ENCODE data around the gene ANXA2. TPM values are rescaled to one million over a fixed set of nuclear protein-coding genes. Genes with fewer than 3 reads are reported as not detected.

The ANXA2 gene
- polyA plus RNA-seq, 1 of the 3 experiments (the other 2 are of a cell fraction): 4,669 TPM

DNA sequence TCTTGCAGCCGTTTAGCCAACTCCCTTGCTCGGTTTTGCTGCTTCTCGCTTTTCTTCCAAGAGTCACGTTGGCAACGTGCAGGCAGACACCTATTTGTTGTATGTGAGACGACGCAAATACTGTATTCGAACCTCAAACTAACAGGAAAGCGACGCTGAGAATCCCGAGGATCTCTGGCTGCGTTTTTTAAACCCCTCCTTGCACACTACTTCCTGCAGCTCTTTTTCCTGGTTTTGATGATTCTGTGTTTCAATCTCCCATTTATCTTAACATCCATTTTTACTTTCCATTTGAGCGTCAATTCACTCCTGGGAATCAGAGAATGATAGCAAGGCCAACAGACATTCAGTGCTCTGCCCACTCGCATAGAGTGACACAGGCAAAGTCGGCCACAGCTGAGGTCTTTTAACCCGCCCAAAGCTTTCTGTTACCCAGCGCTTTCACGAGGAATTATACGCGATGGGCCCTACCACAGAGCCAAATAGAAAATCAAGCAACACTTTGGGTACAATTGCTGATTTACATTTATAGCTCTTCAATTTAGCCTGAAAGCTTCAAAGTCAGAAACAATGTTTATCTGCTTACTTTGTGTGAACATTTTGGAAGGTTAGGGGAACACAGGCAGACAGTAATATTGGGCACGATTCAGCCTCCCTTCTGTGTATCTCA, 1.6 kb upstream of the ANXA2 start:
- Histone ChIP-seq H3K9me3 (no peaks in the 10 kb centered on the region), H3K9ac (peak overlapping the region; percentile 45), H2AFZ (ENCODE audit: low read depth) (no peak overlapping the region), H3K9me2 (no peaks in the 10 kb centered on the region), H3K4me1 (ENCODE audit: control insufficient read depth in 1 of 2, insufficient read depth in 2 of 2, low read depth in 1 of 2, low read length in 1 of 2) (peaks cover 0 to 56% of the 10 kb centered on the region in 2 experiments; a peak in 3 of 4 replicates), H3K36me3 (replicated peaks in 1 of 2; ENCODE audit: control insufficient read depth in 1 of 2, insufficient read depth in 2 of 2, low read length in 1 of 2) (peaks cover 12 to 25% of the 10 kb centered on the region in 2 experiments), H3K4me2 (peak overlapping the region; percentile 43), H4K20me1 (ENCODE audit: insufficient read depth) (peaks cover 27% of the 10 kb centered on the region), H3K27ac (ENCODE audit: low read depth in 2 of 2, low read length in 1 of 2) (peak overlapping the region; percentile 62 to 99; a peak in 3 of 4 replicates), H3K4me3 (ENCODE audit: low read depth in 2 of 2, low read length in 1 of 2) (no peak overlapping the region), H3K27me3 (ENCODE audit: insufficient read depth) (no peaks in the 10 kb centered on the region), H3F3A (replicated peaks; ENCODE audit: insufficient read depth) (peaks cover 54% of the 10 kb centered on the region), H3K79me2 (ENCODE audit: insufficient read depth) (peaks cover 50% of the 10 kb centered on the region)
- TF ChIP-seq TCF12 (IDR thresholded peaks at IDR 0.05) (no peak), TAF1 (IDR thresholded peaks at IDR 0.05; ENCODE audit: borderline replicate concordance, low read depth, low read length) (no peak), RFX5 (IDR thresholded peaks at IDR 0.05; ENCODE audit: low read length) (no peak), RAD21 (IDR thresholded peaks at IDR 0.05; ENCODE audit: low read length) (no peak), MXI1 (IDR thresholded peaks at IDR 0.05; ENCODE audit: low read depth, low read length) (no peak), SMC3 (IDR thresholded peaks at IDR 0.05; ENCODE audit: low read depth, low read length) (no peak)
- TF ChIP-seq, protein P1, sequence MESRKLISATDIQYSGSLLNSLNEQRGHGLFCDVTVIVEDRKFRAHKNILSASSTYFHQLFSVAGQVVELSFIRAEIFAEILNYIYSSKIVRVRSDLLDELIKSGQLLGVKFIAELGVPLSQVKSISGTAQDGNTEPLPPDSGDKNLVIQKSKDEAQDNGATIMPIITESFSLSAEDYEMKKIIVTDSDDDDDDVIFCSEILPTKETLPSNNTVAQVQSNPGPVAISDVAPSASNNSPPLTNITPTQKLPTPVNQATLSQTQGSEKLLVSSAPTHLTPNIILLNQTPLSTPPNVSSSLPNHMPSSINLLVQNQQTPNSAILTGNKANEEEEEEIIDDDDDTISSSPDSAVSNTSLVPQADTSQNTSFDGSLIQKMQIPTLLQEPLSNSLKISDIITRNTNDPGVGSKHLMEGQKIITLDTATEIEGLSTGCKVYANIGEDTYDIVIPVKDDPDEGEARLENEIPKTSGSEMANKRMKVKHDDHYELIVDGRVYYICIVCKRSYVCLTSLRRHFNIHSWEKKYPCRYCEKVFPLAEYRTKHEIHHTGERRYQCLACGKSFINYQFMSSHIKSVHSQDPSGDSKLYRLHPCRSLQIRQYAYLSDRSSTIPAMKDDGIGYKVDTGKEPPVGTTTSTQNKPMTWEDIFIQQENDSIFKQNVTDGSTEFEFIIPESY (IDR thresholded peaks at IDR 0.05; ENCODE audit: borderline replicate concordance, low read depth): no peak
- 72% methylated on average over 21 of the region's 21 CpGs for WGBS (ENCODE audit: low lambda C conversion rate)
- POLR2A ChIA-PET: no interaction called here
- CTCF ChIA-PET: interaction anchor here (0.9 kb wide), 1 partner anchor 12 kb away, joined by 3 read pairs; no protein-coding TSS in a partner anchor
- DNase-seq: no peak

DNA sequence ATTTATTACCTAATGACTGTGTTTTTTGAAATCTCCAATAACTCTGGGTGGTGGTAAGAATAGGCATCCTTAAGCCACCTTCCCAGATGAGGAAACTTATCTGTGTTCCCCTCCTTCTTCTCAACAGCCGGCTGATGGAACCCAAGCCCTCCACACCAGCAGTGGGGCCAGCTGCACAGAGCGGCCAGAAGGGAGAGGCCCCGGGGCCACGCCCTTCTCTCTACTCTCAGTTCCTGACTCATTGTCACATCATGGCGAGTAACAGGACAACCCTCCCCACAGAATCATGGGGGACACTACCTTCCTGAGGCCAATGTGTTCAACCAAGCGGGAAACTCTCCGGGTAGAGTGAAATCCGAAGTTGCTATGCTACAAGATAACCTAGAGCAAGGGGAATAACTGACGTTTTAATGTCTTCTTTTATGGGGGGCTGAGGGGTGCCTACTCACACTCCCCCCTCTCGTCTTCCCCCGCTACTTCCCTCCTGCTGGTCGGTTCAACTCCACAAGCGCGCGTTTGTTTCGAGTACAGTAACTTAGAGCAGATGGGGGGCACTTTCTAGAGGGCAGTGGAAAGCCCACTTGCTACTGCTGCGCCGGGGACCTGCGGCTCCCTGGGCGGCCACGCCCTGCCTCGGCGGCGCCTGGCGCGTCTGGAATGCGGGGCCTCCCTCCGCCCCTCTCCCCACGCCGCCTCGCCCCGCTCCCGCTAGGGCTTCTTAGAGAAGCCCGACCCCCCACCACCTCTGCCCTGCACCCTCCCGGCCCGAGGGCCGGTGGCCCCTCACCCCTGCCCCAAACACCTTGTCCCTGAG, 621 bp downstream of the ANXA2 start:
- Histone ChIP-seq H3K9me2 (no peaks in the 10 kb centered on the region), H3K9me3 (no peaks in the 10 kb centered on the region), H3K36me3 (replicated peaks in 1 of 2; ENCODE audit: control insufficient read depth in 1 of 2, insufficient read depth in 2 of 2, low read length in 1 of 2) (peaks cover 12 to 39% of the 10 kb centered on the region in 2 experiments), H3K4me1 (ENCODE audit: control insufficient read depth in 1 of 2, insufficient read depth in 2 of 2, low read depth in 1 of 2, low read length in 1 of 2) (peaks cover 11 to 55% of the 10 kb centered on the region in 2 experiments), H3K4me2 (peak overlapping the region; percentile 95), H3K27ac (ENCODE audit: low read depth in 2 of 2, low read length in 1 of 2) (peak overlapping the region; percentile 76 to 99; a peak in 3 of 4 replicates), H3K9ac (peak overlapping the region; percentile 99), H3K4me3 (ENCODE audit: low read depth in 2 of 2, low read length in 1 of 2) (peak overlapping the region; percentile 62 to 95), H3K27me3 (ENCODE audit: insufficient read depth) (no peaks in the 10 kb centered on the region), H2AFZ (ENCODE audit: low read depth) (no peak overlapping the region), H3K79me2 (ENCODE audit: insufficient read depth) (peaks cover 72% of the 10 kb centered on the region), H4K20me1 (ENCODE audit: insufficient read depth) (peaks cover 49% of the 10 kb centered on the region), H3F3A (replicated peaks; ENCODE audit: insufficient read depth) (peaks cover 66% of the 10 kb centered on the region)
- peak; percentile 70 for DNase-seq
- ChIA-PET POLR2A (interaction anchor here (1.0 kb wide), 1 partner anchor 9 kb away, joined by 3 read pairs; no protein-coding TSS in a partner anchor), CTCF (interaction anchor here (1.3 kb wide), 1 partner anchor 38 kb away, joined by 4 read pairs; no protein-coding TSS in a partner anchor)
- 11% methylated on average over 16 of the region's 37 CpGs for WGBS (ENCODE audit: low lambda C conversion rate)
- peak; percentile 47; the same call in 1 of the 2 replicates for TF ChIP-seq FOSL2 (IDR thresholded peaks at IDR 0.05; ENCODE audit: borderline replicate concordance, low read depth)
- TF ChIP-seq JUND (IDR thresholded peaks at IDR 0.05): no peak
- no peak for TF ChIP-seq RXRA (IDR thresholded peaks at IDR 0.05; ENCODE audit: borderline replicate concordance, low read depth)
- TF ChIP-seq, protein P2, sequence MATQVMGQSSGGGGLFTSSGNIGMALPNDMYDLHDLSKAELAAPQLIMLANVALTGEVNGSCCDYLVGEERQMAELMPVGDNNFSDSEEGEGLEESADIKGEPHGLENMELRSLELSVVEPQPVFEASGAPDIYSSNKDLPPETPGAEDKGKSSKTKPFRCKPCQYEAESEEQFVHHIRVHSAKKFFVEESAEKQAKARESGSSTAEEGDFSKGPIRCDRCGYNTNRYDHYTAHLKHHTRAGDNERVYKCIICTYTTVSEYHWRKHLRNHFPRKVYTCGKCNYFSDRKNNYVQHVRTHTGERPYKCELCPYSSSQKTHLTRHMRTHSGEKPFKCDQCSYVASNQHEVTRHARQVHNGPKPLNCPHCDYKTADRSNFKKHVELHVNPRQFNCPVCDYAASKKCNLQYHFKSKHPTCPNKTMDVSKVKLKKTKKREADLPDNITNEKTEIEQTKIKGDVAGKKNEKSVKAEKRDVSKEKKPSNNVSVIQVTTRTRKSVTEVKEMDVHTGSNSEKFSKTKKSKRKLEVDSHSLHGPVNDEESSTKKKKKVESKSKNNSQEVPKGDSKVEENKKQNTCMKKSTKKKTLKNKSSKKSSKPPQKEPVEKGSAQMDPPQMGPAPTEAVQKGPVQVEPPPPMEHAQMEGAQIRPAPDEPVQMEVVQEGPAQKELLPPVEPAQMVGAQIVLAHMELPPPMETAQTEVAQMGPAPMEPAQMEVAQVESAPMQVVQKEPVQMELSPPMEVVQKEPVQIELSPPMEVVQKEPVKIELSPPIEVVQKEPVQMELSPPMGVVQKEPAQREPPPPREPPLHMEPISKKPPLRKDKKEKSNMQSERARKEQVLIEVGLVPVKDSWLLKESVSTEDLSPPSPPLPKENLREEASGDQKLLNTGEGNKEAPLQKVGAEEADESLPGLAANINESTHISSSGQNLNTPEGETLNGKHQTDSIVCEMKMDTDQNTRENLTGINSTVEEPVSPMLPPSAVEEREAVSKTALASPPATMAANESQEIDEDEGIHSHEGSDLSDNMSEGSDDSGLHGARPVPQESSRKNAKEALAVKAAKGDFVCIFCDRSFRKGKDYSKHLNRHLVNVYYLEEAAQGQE (IDR thresholded peaks at IDR 0.05; ENCODE audit: low read depth, low read length): peak; percentile 30; the same call in 1 of the 2 replicates
- TF ChIP-seq FOXM1 (IDR thresholded peaks at IDR 0.05; ENCODE audit: low read depth): no peak
- TF ChIP-seq POLR2AphosphoS5 (IDR thresholded peaks at IDR 0.05; ENCODE audit: low read depth, low read length): peak; percentile 58; the same call in 1 of the 2 replicates
- no peak for TF ChIP-seq ELF1 (IDR thresholded peaks at IDR 0.05)
- TF ChIP-seq GABPA (IDR thresholded peaks at IDR 0.05; ENCODE audit: low read depth): no peak
- TF ChIP-seq SIN3A (IDR thresholded peaks at IDR 0.05; ENCODE audit: borderline replicate concordance, low read depth, low read length): no peak
- TF ChIP-seq, protein P3, sequence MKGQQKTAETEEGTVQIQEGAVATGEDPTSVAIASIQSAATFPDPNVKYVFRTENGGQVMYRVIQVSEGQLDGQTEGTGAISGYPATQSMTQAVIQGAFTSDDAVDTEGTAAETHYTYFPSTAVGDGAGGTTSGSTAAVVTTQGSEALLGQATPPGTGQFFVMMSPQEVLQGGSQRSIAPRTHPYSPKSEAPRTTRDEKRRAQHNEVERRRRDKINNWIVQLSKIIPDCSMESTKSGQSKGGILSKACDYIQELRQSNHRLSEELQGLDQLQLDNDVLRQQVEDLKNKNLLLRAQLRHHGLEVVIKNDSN (IDR thresholded peaks at IDR 0.05; ENCODE audit: borderline replicate concordance, low read depth): no peak
- TF ChIP-seq RFX5 (IDR thresholded peaks at IDR 0.05; ENCODE audit: low read length): no peak
- no peak for TF ChIP-seq RAD21 (IDR thresholded peaks at IDR 0.05; ENCODE audit: low read length)
- TF ChIP-seq YY1 (IDR thresholded peaks at IDR 0.05; ENCODE audit: low read depth): peak; percentile 60; the same call in 1 of the 2 replicates
